Smooth muscle cell (in vitro differentiated cells): ENCODE data around the gene CLCN4. TPM values are rescaled to one million over a fixed set of nuclear protein-coding genes. Genes with fewer than 3 reads are reported as not detected.
A peak's percentile ranks its signal among the peaks of the same experiment; 100 is the strongest.

Experiments used
- DNase-seq: peaks from one replicate; lab custom pipeline; 2025; ENCODE audit not compliant: unreplicated experiment; lab: John Stamatoyannopoulos, UW
- H2AFZ ChIP-seq: fragments of 200-600 bp; sonication (generic); 2 replicates; pipeline ENCODE4 v1.6.0; 2016; ENCODE audit warnings: antibody characterized with exemption, low read depth, mild to moderate bottlenecking
- H3F3A ChIP-seq: fragments of 200-600 bp; sonication (generic); 2 replicates; pipeline ENCODE4 v1.6.0; 2017; ENCODE audit warnings: antibody characterized with exemption, low read depth
- H3K27ac ChIP-seq: fragments of 200-600 bp; sonication (generic); 2 replicates; pipeline ENCODE4 v1.5.1; 2016; ENCODE audit warnings: low read depth, mild to moderate bottlenecking
- H3K27me3 ChIP-seq: fragments of 200-600 bp; sonication (generic); 2 replicates; pipeline ENCODE4 v1.6.1; 2016; ENCODE audit warnings: low read depth, mild to moderate bottlenecking
- H3K36me3 ChIP-seq: fragments of 200-600 bp; sonication (generic); 2 replicates; pipeline ENCODE4 v1.5.1; 2016; ENCODE audit warnings: low read depth
- H3K4me1 ChIP-seq: fragments of 200-600 bp; sonication (generic); 2 replicates; pipeline ENCODE4 v1.5.1; 2016; ENCODE audit warnings: low read depth
- H3K4me2 ChIP-seq: fragments of 200-600 bp; sonication (generic); 2 replicates; pipeline ENCODE4 v1.6.0; 2016; ENCODE audit warnings: mild to moderate bottlenecking
- H3K4me3 ChIP-seq: fragments of 200-600 bp; sonication (generic); 2 replicates; pipeline ENCODE4 v1.5.1; 2016; ENCODE audit warnings: mild to moderate bottlenecking
- H3K79me2 ChIP-seq: fragments of 200-600 bp; sonication (generic); 2 replicates; pipeline ENCODE4 v1.6.0; 2016; ENCODE audit warnings: low read depth, mild to moderate bottlenecking
- H3K9ac ChIP-seq: fragments of 200-600 bp; sonication (generic); 2 replicates; pipeline ENCODE4 v1.6.0; 2016; ENCODE audit warnings: low read depth
- H3K9me3 ChIP-seq: fragments of 200-600 bp; sonication (generic); replicated peaks from 2 replicates; pipeline ENCODE4 v1.5.1; 2016; ENCODE audit warnings: low read depth
- H4K20me1 ChIP-seq: fragments of 200-600 bp; sonication (generic); 2 replicates; pipeline ENCODE4 v1.6.0; 2016; ENCODE audit warnings: low read depth
- WGBS: methylation state at CpG from one replicate; pipeline ENCODE4 v1.1.7; 2016; ENCODE audit warnings: low lambda C conversion rate; 5-methylcytosine and 5-hydroxymethylcytosine counted together
- polyA plus RNA-seq: library from polyadenylated mRNA; unstranded; fragments of >200 nt; fragmentation: Nextera tagmentation; extraction: Ambion mirVana; gene quantifications from 2 replicates; pipeline ENCODE4 v1.2.1, GENCODE V29; 2016
- total RNA-seq: library from RNA; depleted of rRNA; stranded (reverse); fragments of >200 nt; gene quantifications from 2 replicates; pipeline ENCODE4 v1.2.3, GENCODE V29; 2014
- TF ChIP-seq, protein P1 (sequence below): fragments of 200-600 bp; sonication (generic); IDR thresholded peaks from 2 replicates; pipeline ENCODE4 v1.5.1; 2017; ENCODE audit warnings: borderline replicate concordance, mild to moderate bottlenecking, antibody characterized with exemption; ENCODE audit not compliant: insufficient read depth, poor library complexity, severe bottlenecking

CLCN4 gene
- total and polyA plus RNA-seq, 2 experiments from 2014 or later: 2.5 to 3.1 TPM

DNA sequence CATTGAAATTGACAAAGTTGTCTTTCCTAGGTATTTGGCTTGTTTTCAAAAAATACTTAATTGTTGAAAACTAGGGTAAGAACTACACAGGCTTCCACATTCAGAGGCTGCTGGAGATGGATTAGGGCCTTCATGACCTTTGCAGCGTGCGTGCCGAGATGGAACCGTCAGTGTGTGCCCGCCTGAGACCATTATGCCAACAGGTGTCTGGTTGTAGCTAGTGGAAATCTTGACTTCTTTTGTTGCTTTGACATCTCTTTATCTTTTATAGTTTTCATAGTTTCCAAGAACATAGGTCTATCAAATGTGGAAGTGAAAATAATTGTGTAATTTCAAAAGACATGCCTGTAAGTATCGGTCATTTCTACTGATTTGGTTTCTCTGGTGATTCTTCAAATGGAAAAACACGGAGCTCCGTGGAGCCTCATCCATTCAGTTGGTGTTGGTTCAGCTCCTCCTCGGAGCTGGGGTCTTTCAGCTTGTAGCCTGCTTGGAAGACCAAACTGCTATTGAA, 38.9 kb upstream of the CLCN4 start:
- H2AFZ ChIP-seq: no peak overlapping the region
- no peaks in the 10 kb centered on the region for H4K20me1 ChIP-seq
- H3K79me2 ChIP-seq: no peaks in the 10 kb centered on the region
- H3K27me3 ChIP-seq: no peaks in the 10 kb centered on the region
- H3F3A ChIP-seq: no peaks in the 10 kb centered on the region
- no peaks in the 10 kb centered on the region for H3K36me3 ChIP-seq
- no peak overlapping the region for H3K27ac ChIP-seq
- no peaks in the 10 kb centered on the region for H3K4me1 ChIP-seq
- no peak overlapping the region for H3K9ac ChIP-seq
- H3K9me3 ChIP-seq: no peaks in the 10 kb centered on the region
- no peak for DNase-seq
- TF ChIP-seq, protein P1, sequence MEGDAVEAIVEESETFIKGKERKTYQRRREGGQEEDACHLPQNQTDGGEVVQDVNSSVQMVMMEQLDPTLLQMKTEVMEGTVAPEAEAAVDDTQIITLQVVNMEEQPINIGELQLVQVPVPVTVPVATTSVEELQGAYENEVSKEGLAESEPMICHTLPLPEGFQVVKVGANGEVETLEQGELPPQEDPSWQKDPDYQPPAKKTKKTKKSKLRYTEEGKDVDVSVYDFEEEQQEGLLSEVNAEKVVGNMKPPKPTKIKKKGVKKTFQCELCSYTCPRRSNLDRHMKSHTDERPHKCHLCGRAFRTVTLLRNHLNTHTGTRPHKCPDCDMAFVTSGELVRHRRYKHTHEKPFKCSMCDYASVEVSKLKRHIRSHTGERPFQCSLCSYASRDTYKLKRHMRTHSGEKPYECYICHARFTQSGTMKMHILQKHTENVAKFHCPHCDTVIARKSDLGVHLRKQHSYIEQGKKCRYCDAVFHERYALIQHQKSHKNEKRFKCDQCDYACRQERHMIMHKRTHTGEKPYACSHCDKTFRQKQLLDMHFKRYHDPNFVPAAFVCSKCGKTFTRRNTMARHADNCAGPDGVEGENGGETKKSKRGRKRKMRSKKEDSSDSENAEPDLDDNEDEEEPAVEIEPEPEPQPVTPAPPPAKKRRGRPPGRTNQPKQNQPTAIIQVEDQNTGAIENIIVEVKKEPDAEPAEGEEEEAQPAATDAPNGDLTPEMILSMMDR: no peak
- H3K4me2 ChIP-seq: no peak overlapping the region
- WGBS: 92% methylated on average over 9 of the region's 9 CpGs
- no peak overlapping the region for H3K4me3 ChIP-seq

DNA sequence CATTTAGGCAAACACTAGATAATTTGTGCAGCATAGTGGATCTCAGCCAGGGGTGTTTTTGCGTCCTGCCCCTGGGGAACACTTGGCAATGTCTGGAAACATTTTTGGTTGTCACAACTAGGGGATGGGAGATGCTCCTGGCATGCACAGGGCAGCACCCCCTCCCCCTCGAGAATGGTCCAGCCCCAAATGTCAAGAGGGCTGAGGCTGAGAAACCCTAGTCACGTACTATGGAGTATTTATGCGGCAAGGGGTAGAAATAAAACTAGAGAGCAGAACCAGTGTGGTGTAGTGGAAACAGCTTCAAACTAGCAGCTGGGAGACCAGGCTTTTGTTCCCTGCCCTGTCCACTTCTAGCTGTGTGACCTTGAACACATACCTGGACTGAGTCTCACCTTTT, 38.2 kb upstream of the CLCN4 start:
- no peak for DNase-seq
- TF ChIP-seq, protein P1: no peak
- H4K20me1 ChIP-seq: no peaks in the 10 kb centered on the region
- no peak overlapping the region for H2AFZ ChIP-seq
- no peaks in the 10 kb centered on the region for H3F3A ChIP-seq
- no peaks in the 10 kb centered on the region for H3K4me1 ChIP-seq
- no peaks in the 10 kb centered on the region for H3K79me2 ChIP-seq
- no peak overlapping the region for H3K4me2 ChIP-seq
- no peaks in the 10 kb centered on the region for H3K36me3 ChIP-seq
- 90% methylated on average over 4 of the region's 4 CpGs for WGBS
- H3K9me3 ChIP-seq: no peaks in the 10 kb centered on the region
- H3K4me3 ChIP-seq: no peak overlapping the region
- H3K27me3 ChIP-seq: no peaks in the 10 kb centered on the region
- no peak overlapping the region for H3K9ac ChIP-seq
- H3K27ac ChIP-seq: no peak overlapping the region

DNA sequence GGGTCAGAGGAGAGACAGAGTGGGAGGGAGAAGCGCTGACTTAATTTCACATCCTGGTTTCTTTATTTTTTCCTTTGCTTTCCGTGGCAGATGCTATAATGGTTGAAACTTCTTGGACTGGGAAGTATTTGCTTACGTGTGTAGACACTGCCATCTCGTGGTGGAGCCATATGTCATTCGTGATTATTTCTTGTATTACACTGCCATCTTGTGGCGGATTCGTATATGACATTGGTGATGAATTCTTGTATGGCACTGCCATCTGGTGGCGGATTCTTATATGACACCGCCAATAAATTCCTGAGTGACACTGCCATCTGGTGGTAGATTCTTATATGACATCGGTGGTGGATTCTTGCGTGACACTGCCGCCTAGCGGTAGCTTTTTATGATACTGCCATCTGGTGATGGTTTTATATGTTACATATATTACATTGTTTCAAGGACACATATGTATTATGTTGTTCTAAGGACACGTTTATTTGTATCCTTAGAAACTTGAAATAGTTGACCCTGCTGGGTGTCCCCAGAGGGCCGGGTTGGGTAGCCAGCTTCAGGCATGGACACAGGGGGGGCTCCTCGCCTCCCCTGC, 37.3 kb upstream of the CLCN4 start:
- H3K4me2 ChIP-seq: no peak overlapping the region
- TF ChIP-seq, protein P1: peak; percentile 100
- H3K36me3 ChIP-seq: no peaks in the 10 kb centered on the region
- 21% methylated on average over 16 of the region's 16 CpGs for WGBS
- no peak overlapping the region for H3K27ac ChIP-seq
- DNase-seq: peak; percentile 11
- no peaks in the 10 kb centered on the region for H4K20me1 ChIP-seq
- no peaks in the 10 kb centered on the region for H3K9me3 ChIP-seq
- H2AFZ ChIP-seq: no peak overlapping the region
- H3K79me2 ChIP-seq: no peaks in the 10 kb centered on the region
- no peak overlapping the region for H3K4me3 ChIP-seq
- no peaks in the 10 kb centered on the region for H3F3A ChIP-seq
- H3K27me3 ChIP-seq: no peaks in the 10 kb centered on the region
- H3K9ac ChIP-seq: no peak overlapping the region
- no peaks in the 10 kb centered on the region for H3K4me1 ChIP-seq

DNA sequence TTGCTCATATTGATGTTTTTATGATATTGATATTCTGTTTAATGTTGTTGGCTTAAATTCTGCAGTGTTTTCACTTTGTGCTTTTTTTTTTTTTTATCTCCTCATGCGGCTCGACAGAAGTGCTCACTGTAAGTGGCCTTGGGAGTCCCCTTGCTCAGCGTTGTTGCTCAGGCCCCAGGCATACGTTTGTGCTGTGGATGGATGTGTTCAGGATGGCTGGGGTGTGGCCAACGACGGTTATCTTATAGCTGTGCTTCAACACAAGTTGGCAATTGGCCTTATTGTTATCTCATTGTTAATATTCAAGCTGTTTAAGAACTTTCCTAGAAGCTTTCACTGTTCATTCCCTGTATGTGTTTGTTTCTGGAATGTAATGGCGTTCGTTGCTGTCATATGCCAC, 36.4 kb upstream of the CLCN4 start:
- H3F3A ChIP-seq: no peaks in the 10 kb centered on the region
- no peak overlapping the region for H2AFZ ChIP-seq
- WGBS: 94% methylated on average over 8 of the region's 8 CpGs
- no peak overlapping the region for H3K9ac ChIP-seq
- TF ChIP-seq, protein P1: no peak
- H3K79me2 ChIP-seq: no peaks in the 10 kb centered on the region
- H3K36me3 ChIP-seq: no peaks in the 10 kb centered on the region
- no peak overlapping the region for H3K4me3 ChIP-seq
- H3K27me3 ChIP-seq: no peaks in the 10 kb centered on the region
- H3K4me1 ChIP-seq: no peaks in the 10 kb centered on the region
- no peak for DNase-seq
- no peaks in the 10 kb centered on the region for H4K20me1 ChIP-seq
- H3K9me3 ChIP-seq: no peaks in the 10 kb centered on the region
- H3K27ac ChIP-seq: no peak overlapping the region
- no peak overlapping the region for H3K4me2 ChIP-seq
